IMR-90 (cell line): Measurements from ENCODE around the gene PRRC1. TPM values are rescaled to one million over a fixed set of nuclear protein-coding genes. Genes with fewer than 3 reads are reported as not detected.

Source experiments
- ATAC-seq: fragments of 200-7000 bp; cut with Tn5 transposase; 2 replicates; pipeline ENCODE4 v1.9.1; 2020; ENCODE audit warnings: low read depth, mild to moderate bottlenecking, moderate library complexity
- BruUV-seq: library from RNA; stranded (reverse); fragments of 400-500 nt; replicated peaks from 2 replicates; lab custom pipeline; 2021; lab: Mats Ljungman, UMichigan
- CTCF ChIA-PET: fragments of 300-600 bp; formaldehyde crosslinking; extraction: SDS; loops from one replicate; lab custom pipeline; 2021; ENCODE audit warnings: antibody characterized with exemption; lab: Yijun Ruan, JAX
- POLR2A ChIA-PET: fragments of 300-600 bp; sonication (Branson Sonifier 250); formaldehyde crosslinking; loops from one replicate; lab custom pipeline; 2022; ENCODE audit warnings: antibody characterized with exemption; ENCODE audit not compliant: unreplicated experiment; lab: Charles Lee
- DNase-seq: peaks from one replicate; pipeline ENCODE4 v3.0.0; 2013
- H2AFZ ChIP-seq: replicated peaks from 2 replicates; pipeline ENCODE3; 2013; ENCODE audit warnings: low read length, mild to moderate bottlenecking; ENCODE audit not compliant: poor library complexity
- H2AK5ac ChIP-seq: 2 replicates; pipeline ENCODE4 v1.6.1; 2013; ENCODE audit warnings: low read depth, low read length, inconsistent platforms
- H2AK9ac ChIP-seq: replicated peaks from 2 replicates; pipeline ENCODE3; 2013; ENCODE audit warnings: mild to moderate bottlenecking, low read depth, low read length, moderate library complexity; ENCODE audit not compliant: poor library complexity
- H2BK120ac ChIP-seq: 2 replicates; pipeline ENCODE4 v1.6.1; 2013; ENCODE audit warnings: low read depth, low read length, inconsistent platforms
- H2BK15ac ChIP-seq: 3 replicates; pipeline ENCODE4 v1.6.1; 2013; ENCODE audit warnings: low read depth, low read length, inconsistent platforms
- H2BK20ac ChIP-seq: 2 replicates; pipeline ENCODE4 v1.6.1; 2013; ENCODE audit warnings: low read depth, mild to moderate bottlenecking, inconsistent platforms, low read length, moderate library complexity
- H2BK5ac ChIP-seq: 2 replicates; pipeline ENCODE4 v1.6.1; 2013; ENCODE audit warnings: mild to moderate bottlenecking, low read depth, low read length, inconsistent platforms; ENCODE audit not compliant: poor library complexity, severe bottlenecking
- H3K14ac ChIP-seq: replicated peaks from 2 replicates; pipeline ENCODE4 v1.6.1; 2013; ENCODE audit warnings: low read depth, low read length, inconsistent platforms
- H3K18ac ChIP-seq: 2 replicates; pipeline ENCODE4 v1.6.1; 2013; ENCODE audit warnings: low read depth, low read length, control low read depth
- H3K23ac ChIP-seq: 2 replicates; pipeline ENCODE4 v1.6.1; 2013; ENCODE audit warnings: low read depth, low read length, inconsistent platforms
- H3K27ac ChIP-seq: 2 replicates; pipeline ENCODE4 v1.5.1; 2013; ENCODE audit warnings: mild to moderate bottlenecking, control low read depth, low read length; ENCODE audit not compliant: insufficient read depth
- H3K27me3 ChIP-seq: 2 replicates; pipeline ENCODE4 v1.6.1; 2013; ENCODE audit warnings: low read length; ENCODE audit not compliant: control insufficient read depth, insufficient read depth
- H3K36me3 ChIP-seq: 2 replicates; pipeline ENCODE4 v1.6.1; 2013; ENCODE audit warnings: low read length, mixed read lengths; ENCODE audit not compliant: control insufficient read depth, insufficient read depth
- H3K4ac ChIP-seq: 2 replicates; pipeline ENCODE4 v1.6.1; 2013; ENCODE audit warnings: low read depth, low read length, inconsistent platforms
- H3K4me1 ChIP-seq: 2 replicates; pipeline ENCODE4 v1.6.1; 2013; ENCODE audit warnings: low read length, mixed read lengths; ENCODE audit not compliant: control insufficient read depth, insufficient read depth
- H3K4me2 ChIP-seq: 2 replicates; pipeline ENCODE4 v1.6.1; 2013; ENCODE audit warnings: low read depth, mild to moderate bottlenecking, control low read depth, low read length, moderate library complexity
- H3K4me3 ChIP-seq: 2 replicates; pipeline ENCODE4 v1.5.1; 2013; ENCODE audit warnings: low read depth, mild to moderate bottlenecking, control low read depth, low read length, moderate library complexity; ENCODE audit not compliant: insufficient read depth
- H3K56ac ChIP-seq: 2 replicates; pipeline ENCODE4 v1.6.1; 2013; ENCODE audit warnings: low read length, inconsistent platforms; ENCODE audit not compliant: insufficient read depth; ENCODE audit errors: extremely low read depth
- H3K79me1 ChIP-seq, 2 experiments: 2 replicates each; pipeline ENCODE4 v1.6.1; 2013; ENCODE audit warnings: low read length in 2 of 2, inconsistent platforms in 1 of 2, low read depth in 1 of 2
- H3K9ac ChIP-seq: 2 replicates; pipeline ENCODE4 v1.6.1; 2013; ENCODE audit warnings: low read depth, low read length, control low read depth
- H3K9me1 ChIP-seq: 2 replicates; pipeline ENCODE4 v1.6.1; 2013; ENCODE audit warnings: low read length, inconsistent platforms; ENCODE audit not compliant: insufficient read depth
- H3K9me3 ChIP-seq: 2 replicates; pipeline ENCODE4 v1.6.1; 2013; ENCODE audit warnings: low read length; ENCODE audit not compliant: control insufficient read depth, insufficient read depth
- H4K20me1 ChIP-seq: 2 replicates; pipeline ENCODE4 v1.6.1; 2013; ENCODE audit warnings: low read length, inconsistent platforms; ENCODE audit not compliant: insufficient read depth
- H4K5ac ChIP-seq: 2 replicates; pipeline ENCODE4 v1.6.1; 2013; ENCODE audit warnings: mild to moderate bottlenecking, low read depth, low read length, control low read depth
- H4K8ac ChIP-seq, 2 experiments: 2 replicates each; pipeline ENCODE4 v1.6.1; 2013; ENCODE audit warnings: low read depth in 2 of 2, low read length in 2 of 2, control low read depth in 1 of 2, inconsistent platforms in 1 of 2
- H4K91ac ChIP-seq: 2 replicates; pipeline ENCODE4 v1.6.1; 2013; ENCODE audit warnings: low read depth, low read length, inconsistent platforms; ENCODE audit not compliant: insufficient read depth
- CEBPB ChIP-seq: IDR thresholded peaks from 2 replicates; pipeline ENCODE4 v1.6.1; 2012; ENCODE audit warnings: low read depth, low read length, improper control_type of control experiment
- SMC3 ChIP-seq: fragments of 150-350 bp; IDR thresholded peaks from 2 replicates; pipeline ENCODE4 v1.6.1; 2016; ENCODE audit warnings: low read depth, mild to moderate bottlenecking, antibody characterized with exemption, low read length, moderate library complexity
- WGBS, 2 experiments: methylation state at CpG; one replicate each; pipeline versions ENCODE4 v1.1.5 to v1.1.7; 2013; ENCODE audit warnings: missing lambda C conversion rate in 2 of 2; ENCODE audit not compliant: insufficient read length in 1 of 2; ENCODE audit errors: extremely low coverage in 2 of 2; 5-methylcytosine and 5-hydroxymethylcytosine counted together
- dilution Hi-C: fragments of 300-500 bp; cut with HindIII; formaldehyde crosslinking; loops from one replicate; pipeline ENCODE4 v1.14.3; 2018; ENCODE audit warnings: low sequenced_read_pairs; ENCODE audit not compliant: unreplicated experiment
- in situ Hi-C: fragments of 300-500 bp; cut with MboI; formaldehyde crosslinking; loops from 3 replicates; pipeline ENCODE4 v1.14.3; 2019; ENCODE audit warnings: low sequenced_read_pairs, inconsistent platforms, mixed read lengths
- intact Hi-C: fragments of 100-400 bp; cut with micrococcal nuclease; formaldehyde crosslinking; loops from 2 replicates; pipeline ENCODE4 v1.10.0; 2022
- polyA plus RNA-seq, 3 experiments: library from polyadenylated mRNA; depleted of rRNA; stranded (reverse); fragments of >200 nt; gene quantifications; 2 replicates each; pipeline ENCODE4 v1.2.3, GENCODE V29; 2012; ENCODE audit warnings: low replicate concordance in 1 of 3
- total RNA-seq: library from RNA; depleted of rRNA; stranded (reverse); fragments of >200 nt; gene quantifications from 2 replicates; pipeline ENCODE4 v1.2.3, GENCODE V29; 2012

The PRRC1 gene
- total and polyA plus RNA-seq, 2 of the 4 experiments (the other 2 are of a cell fraction), result 46.8 to 63.1 TPM

- Histone ChIP-seq H3K27me3 (peaks cover 4% of the 10 kb centered on the region), H2AK9ac (no peak overlapping the region), H4K5ac (no peak overlapping the region), H2AK5ac (no peak overlapping the region), H3K4me3 (no peak overlapping the region), H2BK5ac (no peak overlapping the region), H3K56ac (no peak overlapping the region), H4K8ac (no peak overlapping the region), H2BK20ac (no peak overlapping the region), H4K91ac (no peak overlapping the region), H2AFZ (no peak overlapping the region), H3K9me3 (0 out of 2 replicates have a peak, but pooled peaks cover 4% of the 10 kb centered on the region), H3K4me2 (no peak overlapping the region), H3K4me1 (no peaks in the 10 kb centered on the region), H2BK120ac (no peak overlapping the region), H3K23ac (no peak overlapping the region), H3K14ac (no peak overlapping the region), H3K9ac (no peak overlapping the region), H3K36me3 (no peaks in the 10 kb centered on the region), H2BK15ac (no peak overlapping the region), H4K20me1 (no peaks in the 10 kb centered on the region), H3K9me1 (no peaks in the 10 kb centered on the region; the same call in 1 of the 2 replicates), H3K79me1 (no peaks in the 10 kb centered on the region), H3K18ac (no peak overlapping the region), H3K4ac (no peak overlapping the region), H3K27ac (no peak overlapping the region)
- no TSS peak for BruUV-seq
- TF ChIP-seq CEBPB, result no peak
- TF ChIP-seq SMC3, result peak; percentile 19; the same call in 1 of the 2 replicates
- ATAC-seq (no peak), DNase-seq (no peak)
- dilution Hi-C loops (no loop called here), in situ Hi-C loops (loop anchor here (25.0 kb wide), 2 partner anchors 314 to 914 kb away; no protein-coding TSS in a partner anchor), intact Hi-C loops (no loop called here)
- no CpG with 5 or more reads among the region's 2 CpGs for WGBS, 2 experiments
- CTCF ChIA-PET, result interaction anchor here (1.0 to 1.7 kb wide), 2 partner anchors 13 to 129 kb away, joined by 4 read pairs; no protein-coding TSS in a partner anchor
- POLR2A ChIA-PET, result no interaction called here
These were observed 55.5 kb downstream of the PRRC1 start for GRCh38 chr5:127572930-127573329.
